H1 (cell line): ENCODE measurements around the gene SLC4A11. TPM values are rescaled to one million over a fixed set of nuclear protein-coding genes. Genes with fewer than 3 reads are reported as not detected.

Experiments
- CTCF ChIA-PET: fragments of 300-600 bp; sonication (Branson Sonifier 250); formaldehyde crosslinking; loops from one replicate; lab custom pipeline; 2021; ENCODE audit not compliant: partially characterized antibody; lab: Charles Lee
- POLR2A ChIA-PET: fragments of 300-600 bp; sonication (Branson Sonifier 250); formaldehyde crosslinking; loops from one replicate; lab custom pipeline; 2021; ENCODE audit warnings: inconsistent platforms; ENCODE audit not compliant: partially characterized antibody; lab: Charles Lee
- DNase-seq, 2 experiments: peaks; one replicate each; pipeline versions ENCODE4 v3.0.0 to v3.0.0-alpha.2; 2010 to 2022; ENCODE audit warnings: low spot score in 2 of 2, low read depth in 1 of 2, mixed read lengths in 1 of 2
- FAIRE-seq: peaks from 2 replicates; lab custom pipeline; 2011; peaks lifted over from hg19 to GRCh38; lab: Jason Lieb, UNC
- H2AFZ ChIP-seq: 2 replicates; pipeline ENCODE4 v1.8.1; 2012; ENCODE audit warnings: low read length, inconsistent platforms
- H2AK5ac ChIP-seq: 2 replicates; pipeline ENCODE4 v1.6.1; 2013; ENCODE audit warnings: low read depth, low read length
- H2BK120ac ChIP-seq: replicated peaks from 2 replicates; pipeline ENCODE3; 2013; ENCODE audit warnings: low read depth, low read length, inconsistent platforms
- H2BK12ac ChIP-seq: 2 replicates; pipeline ENCODE4 v1.6.1; 2013; ENCODE audit warnings: low read depth, low read length
- H2BK15ac ChIP-seq: 2 replicates; pipeline ENCODE4 v1.6.1; 2013; ENCODE audit warnings: low read length
- H2BK20ac ChIP-seq: 2 replicates; pipeline ENCODE4 v1.6.1; 2013; ENCODE audit warnings: low read length
- H2BK5ac ChIP-seq: 2 replicates; pipeline ENCODE4 v1.6.1; 2013; ENCODE audit warnings: low read depth, low read length
- H3K14ac ChIP-seq: 2 replicates; pipeline ENCODE4 v1.6.1; 2013; ENCODE audit warnings: inconsistent platforms; ENCODE audit not compliant: insufficient read length
- H3K18ac ChIP-seq: 2 replicates; pipeline ENCODE4 v1.6.1; 2013; ENCODE audit warnings: low read length; ENCODE audit errors: extremely low read depth
- H3K23ac ChIP-seq: 2 replicates; pipeline ENCODE4 v1.6.1; 2013; ENCODE audit warnings: inconsistent platforms; ENCODE audit not compliant: insufficient read length
- H3K23me2 ChIP-seq: 2 replicates; pipeline ENCODE4 v1.6.1; 2013; ENCODE audit warnings: low read depth, low read length
- H3K27ac ChIP-seq: 2 replicates; pipeline ENCODE4 v1.6.1; 2011; ENCODE audit warnings: low read depth, low read length, inconsistent platforms
- H3K27me3 ChIP-seq, 4 experiments: replicated peaks in 1 of 4; 1 replicate in 1 of 4; 2 replicates in 3 of 4; pipeline versions ENCODE4 v1.6.1 to v1.8.1; 2011 to 2013; ENCODE audit warnings: low read length in 3 of 4, mild to moderate bottlenecking in 3 of 4, inconsistent platforms in 2 of 4, mixed read lengths in 2 of 4, moderate library complexity in 1 of 4; ENCODE audit not compliant: control insufficient read depth in 3 of 4, insufficient read depth in 3 of 4; ENCODE audit errors: extremely low read depth in 1 of 4
- H3K36me3 ChIP-seq, 4 experiments: 2 replicates each; pipeline versions ENCODE4 v1.6.1 to v1.8.1; 2011 to 2013; ENCODE audit warnings: mild to moderate bottlenecking in 4 of 4, low read length in 3 of 4, moderate library complexity in 2 of 4, control low read depth in 1 of 4, inconsistent platforms in 1 of 4; ENCODE audit not compliant: insufficient read depth in 4 of 4, control insufficient read depth in 2 of 4
- H3K4ac ChIP-seq: replicated peaks from 2 replicates; pipeline ENCODE3; 2013; ENCODE audit warnings: low read length, low read depth, mixed read lengths, inconsistent platforms; ENCODE audit not compliant: insufficient read length
- H3K4me1 ChIP-seq, 4 experiments: replicated peaks in 1 of 4; 1 replicate in 1 of 4; 2 replicates in 3 of 4; pipeline versions ENCODE4 v1.6.1 to v1.8.1; 2011 to 2013; ENCODE audit warnings: low read length in 3 of 4, inconsistent platforms in 2 of 4, mixed read lengths in 1 of 4; ENCODE audit not compliant: insufficient read depth in 4 of 4, control insufficient read depth in 3 of 4
- H3K4me2 ChIP-seq, 2 experiments: 2 replicates each; pipeline versions ENCODE4 v1.6.1 to v1.8.1; 2011 to 2013; ENCODE audit warnings: low read depth in 2 of 2, low read length in 2 of 2, control low read depth in 1 of 2, inconsistent platforms in 1 of 2, mild to moderate bottlenecking in 1 of 2; ENCODE audit not compliant: insufficient read depth in 1 of 2
- H3K4me3 ChIP-seq, 4 experiments: fragments of 200-600, 300-600 bp in 1 of 4; sonication (generic), shearing (Covaris generic), sonication (Bioruptor Twin) in 1 of 4; 2 replicates each; pipeline versions ENCODE4 v1.5.1 to v1.8.1; 2011 to 2016; ENCODE audit warnings: low read length in 4 of 4, low read depth in 3 of 4, control low read depth in 2 of 4, inconsistent platforms in 2 of 4, mild to moderate bottlenecking in 2 of 4, mixed read lengths in 1 of 4, moderate library complexity in 1 of 4; ENCODE audit not compliant: insufficient read depth in 2 of 4; ENCODE audit errors: extremely low read depth in 1 of 4
- H3K56ac ChIP-seq: replicated peaks from 2 replicates; pipeline ENCODE3; 2013; ENCODE audit warnings: low read depth, mild to moderate bottlenecking, mixed read lengths, low read length, inconsistent platforms; ENCODE audit not compliant: insufficient read length
- H3K79me1 ChIP-seq: 2 replicates; pipeline ENCODE4 v1.6.1; 2013; ENCODE audit warnings: low read depth, low read length, control low read depth
- H3K79me2 ChIP-seq, 2 experiments: 2 replicates each; pipeline versions ENCODE4 v1.6.1 to v1.8.1; 2012 to 2013; ENCODE audit warnings: low read length in 2 of 2, mild to moderate bottlenecking in 2 of 2, inconsistent platforms in 1 of 2; ENCODE audit not compliant: insufficient read depth in 2 of 2, control insufficient read depth in 1 of 2
- H3K9ac ChIP-seq, 4 experiments: replicated peaks in 1 of 4; 1 replicate in 1 of 4; 2 replicates in 3 of 4; pipeline versions ENCODE4 v1.6.1 to v1.8.1; 2011 to 2013; ENCODE audit warnings: low read depth in 3 of 4, low read length in 3 of 4, control low read depth in 2 of 4, mild to moderate bottlenecking in 2 of 4, moderate library complexity in 2 of 4, inconsistent platforms in 1 of 4; ENCODE audit errors: extremely low read depth in 1 of 4
- H3K9me3 ChIP-seq, 2 experiments: 2 replicates each; pipeline versions ENCODE4 v1.6.1 to v1.8.1; 2012 to 2013; ENCODE audit warnings: mild to moderate bottlenecking in 2 of 2, moderate library complexity in 2 of 2, control low read depth in 1 of 2, inconsistent platforms in 1 of 2, low read depth in 1 of 2, low read length in 1 of 2, mixed read lengths in 1 of 2; ENCODE audit not compliant: insufficient read depth in 2 of 2
- H4K20me1 ChIP-seq, 2 experiments: replicated peaks in 1 of 2; 2 replicates each; pipeline versions ENCODE3 to v1.8.1; 2011 to 2013; ENCODE audit warnings: inconsistent platforms in 2 of 2, low read length in 2 of 2, mild to moderate bottlenecking in 1 of 2; ENCODE audit not compliant: insufficient read depth in 2 of 2, control insufficient read depth in 1 of 2
- H4K5ac ChIP-seq: 2 replicates; pipeline ENCODE4 v1.6.1; 2013; ENCODE audit warnings: low read length, low read depth, mixed read lengths, inconsistent platforms; ENCODE audit not compliant: insufficient read length
- H4K8ac ChIP-seq: 2 replicates; pipeline ENCODE4 v1.8.0; 2013; ENCODE audit warnings: mild to moderate bottlenecking, moderate library complexity, low read length, inconsistent platforms; ENCODE audit not compliant: insufficient read depth; ENCODE audit errors: extremely low read depth
- H4K91ac ChIP-seq: replicated peaks from 2 replicates; pipeline ENCODE3; 2013; ENCODE audit warnings: low read length, mixed read lengths, inconsistent platforms; ENCODE audit not compliant: insufficient read length
- CBX5 ChIP-seq: fragments of 300-800, 300-1000 bp; sonication (generic); IDR thresholded peaks from 2 replicates; pipeline ENCODE4 v1.7.1; 2016; ENCODE audit warnings: antibody characterized with exemption, low read length, low read depth
- FOSL1 ChIP-seq: IDR thresholded peaks from 2 replicates; pipeline ENCODE4 v1.6.1; 2011; ENCODE audit warnings: mild to moderate bottlenecking, low read depth, low read length, moderate library complexity; ENCODE audit not compliant: insufficient read depth
- POLR2A ChIP-seq, 2 experiments: IDR thresholded peaks; 1 replicate in 1 of 2; 2 replicates in 1 of 2; pipeline ENCODE4 v1.6.1; 2011; ENCODE audit warnings: low read depth in 2 of 2, low read length in 2 of 2, mild to moderate bottlenecking in 2 of 2; ENCODE audit errors: control extremely low read depth in 1 of 2
- RBBP5 ChIP-seq: IDR thresholded peaks from 2 replicates; pipeline ENCODE4 v1.7.1; 2012; ENCODE audit warnings: low read depth, mild to moderate bottlenecking, inconsistent platforms, low read length, moderate library complexity, borderline replicate concordance
- RFX5 ChIP-seq: IDR thresholded peaks from 2 replicates; pipeline ENCODE4 v1.6.1; 2011; ENCODE audit warnings: low read depth, low read length, improper control_type of control experiment, borderline replicate concordance
- SAP30 ChIP-seq: fragments of 300-600 bp; sonication (generic); IDR thresholded peaks from 2 replicates; pipeline ENCODE4 v1.7.1; 2012; ENCODE audit warnings: low read length, moderate library complexity, mild to moderate bottlenecking, inconsistent platforms; ENCODE audit not compliant: insufficient read depth, insufficient replicate concordance
- WGBS, 2 experiments: shearing (Covaris generic) in 1 of 2; methylation state at CpG; one replicate each; pipeline versions ENCODE4 v1.1.6 to v1.1.7; 2013 to 2015; ENCODE audit warnings: low lambda C conversion rate in 2 of 2, mixed read lengths in 2 of 2, inconsistent platforms in 1 of 2, low coverage in 1 of 2, missing lambda C conversion rate in 1 of 2; ENCODE audit not compliant: insufficient replicate concordance in 2 of 2, insufficient coverage in 1 of 2, insufficient read length in 1 of 2; ENCODE audit errors: extremely low coverage in 1 of 2, missing lambda C conversion rate in 1 of 2; 5-methylcytosine and 5-hydroxymethylcytosine counted together
- polyA plus RNA-seq, 7 experiments: library from polyadenylated mRNA; depleted of rRNA in 3 of 7; stranded (reverse) in 5 of 7; unstranded in 2 of 7; fragments of >200 nt in 5 of 7; fragments of 200-250 nt in 2 of 7; gene quantifications; 1 replicate in 5 of 7; 2 replicates in 1 of 7; 4 replicates in 1 of 7; pipeline versions ENCODE4 v1.2.1 to v1.2.3, GENCODE V29; 2011 to 2013; ENCODE audit warnings: missing spikeins in 2 of 7, mixed read lengths in 2 of 7
- total RNA-seq: library from RNA; stranded (reverse); fragmentation: NEBNext Ultra II Directional; extraction: Animal tissue kit (Norgen Biotek cat#: 25700); gene quantifications from 2 replicates; pipeline ENCODE4 v1.2.1, GENCODE V29; 2021

Gene SLC4A11
- total and polyA plus RNA-seq, 2 of the 8 experiments (the other 6 are each of a cell fraction or from before 2014, with no cell fraction given) = 11.9 to 32.3 TPM

DNA sequence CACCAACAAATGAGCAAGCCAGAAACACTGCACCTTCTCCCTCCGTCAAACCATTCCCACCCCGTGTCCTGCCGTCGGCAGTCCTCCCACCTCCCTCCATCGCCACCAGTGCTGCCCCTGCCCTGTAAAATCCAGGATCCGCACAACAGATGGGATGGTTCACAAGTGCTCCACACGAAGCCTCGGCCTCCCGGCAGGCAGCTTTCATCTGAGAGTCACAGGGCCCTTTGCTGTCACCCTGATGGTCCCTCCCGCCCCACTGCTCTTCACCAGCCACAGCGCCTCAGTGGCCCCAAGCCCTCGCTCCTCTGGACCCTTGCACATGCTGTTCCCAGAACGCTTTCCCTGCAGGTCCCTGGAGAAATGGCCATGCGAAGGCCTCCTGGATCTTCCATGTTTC, 12.1 kb downstream of the SLC4A11 start:
- peaks cover 0 to 12% (median 5%) of the 10 kb centered on the region in 4 experiments; a peak in 6 of 8 replicates for H3K36me3 ChIP-seq
- no peak overlapping the region for H2BK20ac ChIP-seq
- no peak overlapping the region for H2AK5ac ChIP-seq
- no peak overlapping the region for H4K91ac ChIP-seq
- no peak overlapping the region for H3K18ac ChIP-seq
- H3K23me2 ChIP-seq = no peaks in the 10 kb centered on the region
- no peak overlapping the region for H3K14ac ChIP-seq
- no peak overlapping the region for H2BK5ac ChIP-seq
- H3K79me1 ChIP-seq = no peaks in the 10 kb centered on the region; the same call in 1 of the 2 replicates
- H2BK15ac ChIP-seq = no peak overlapping the region
- no peaks in the 10 kb centered on the region; a peak in 1 of 7 replicates for H3K4me1 ChIP-seq
- POLR2A ChIA-PET = interaction anchor here (0.6 to 8.1 kb wide), 5 partner anchors 10 to 21 kb away, joined by 3 to 61 read pairs (median 5); partner anchors contain the start of gene SLC4A11
- H4K5ac ChIP-seq = no peak overlapping the region
- no peak overlapping the region for H3K4me3 ChIP-seq
- no peak overlapping the region for H3K23ac ChIP-seq
- H4K20me1 ChIP-seq = peaks cover 0 to 2% of the 10 kb centered on the region in 2 experiments
- no peak overlapping the region for H2AFZ ChIP-seq
- H4K8ac ChIP-seq = peak overlapping the region; percentile 3; the same call in 1 of the 2 replicates
- no peak overlapping the region for H3K9ac ChIP-seq
- no peak overlapping the region for H3K4me2 ChIP-seq
- WGBS, 2 experiments = 93% methylated on average over 13 of the region's 14 CpGs; no CpG with 5 or more reads in 1 of the 2 experiments
- H3K56ac ChIP-seq = no peak overlapping the region
- no peaks in the 10 kb centered on the region for H3K9me3 ChIP-seq
- no peaks in the 10 kb centered on the region for H3K27me3 ChIP-seq
- H3K4ac ChIP-seq = no peak overlapping the region
- TF ChIP-seq POLR2A (IDR thresholded peaks at IDR 0.05; ENCODE audit: control extremely low read depth in 1 of 2, low read depth in 2 of 2, low read length in 2 of 2) = no peak
- no peak for TF ChIP-seq SAP30
- no peak for TF ChIP-seq CBX5
- TF ChIP-seq RFX5 = no peak
- no peak for TF ChIP-seq RBBP5
- TF ChIP-seq FOSL1 = no peak
- CTCF ChIA-PET = interaction anchor here (0.5 to 2.5 kb wide), 5 partner anchors 8 to 110 kb away, joined by 3 to 12 read pairs (median 3); no protein-coding TSS in a partner anchor
- no peak overlapping the region for H2BK12ac ChIP-seq
- no peak overlapping the region for H2BK120ac ChIP-seq
- FAIRE-seq = no peak
- no peak overlapping the region for H3K27ac ChIP-seq
- DNase-seq = no peak
- H3K79me2 ChIP-seq = no peaks in the 10 kb centered on the region
